GM21737 (cell line): ENCODE data around the gene MATN4.

Experiments used
- ATAC-seq: cut with Tn5 transposase; IDR thresholded peaks from one replicate; pipeline ENCODE4 v1.9.1; 2021; ENCODE audit warnings: mild to moderate bottlenecking, moderate library complexity; ENCODE audit not compliant: unreplicated experiment

MATN4 gene

DNA sequence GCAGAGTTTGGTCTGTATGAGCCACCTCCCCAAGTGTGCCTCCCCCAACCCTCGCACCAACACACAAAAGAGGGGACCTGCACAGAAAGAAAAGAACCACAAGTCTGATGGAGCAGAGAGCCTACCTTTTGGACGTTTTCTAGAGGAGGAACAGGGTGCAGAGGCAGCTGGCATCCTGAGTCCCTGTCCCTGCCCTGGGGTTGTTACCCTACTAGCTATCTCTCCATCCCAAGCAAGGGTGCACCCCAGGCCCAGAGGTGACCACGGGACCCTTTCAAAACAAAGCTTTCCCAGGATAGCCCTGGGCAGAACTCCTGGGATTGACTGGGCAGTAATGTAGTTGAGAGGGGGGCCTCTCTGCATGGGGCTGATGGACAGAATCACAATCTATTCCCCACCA lies 9.7 kb upstream of the MATN4 start:
- no peak for ATAC-seq

DNA sequence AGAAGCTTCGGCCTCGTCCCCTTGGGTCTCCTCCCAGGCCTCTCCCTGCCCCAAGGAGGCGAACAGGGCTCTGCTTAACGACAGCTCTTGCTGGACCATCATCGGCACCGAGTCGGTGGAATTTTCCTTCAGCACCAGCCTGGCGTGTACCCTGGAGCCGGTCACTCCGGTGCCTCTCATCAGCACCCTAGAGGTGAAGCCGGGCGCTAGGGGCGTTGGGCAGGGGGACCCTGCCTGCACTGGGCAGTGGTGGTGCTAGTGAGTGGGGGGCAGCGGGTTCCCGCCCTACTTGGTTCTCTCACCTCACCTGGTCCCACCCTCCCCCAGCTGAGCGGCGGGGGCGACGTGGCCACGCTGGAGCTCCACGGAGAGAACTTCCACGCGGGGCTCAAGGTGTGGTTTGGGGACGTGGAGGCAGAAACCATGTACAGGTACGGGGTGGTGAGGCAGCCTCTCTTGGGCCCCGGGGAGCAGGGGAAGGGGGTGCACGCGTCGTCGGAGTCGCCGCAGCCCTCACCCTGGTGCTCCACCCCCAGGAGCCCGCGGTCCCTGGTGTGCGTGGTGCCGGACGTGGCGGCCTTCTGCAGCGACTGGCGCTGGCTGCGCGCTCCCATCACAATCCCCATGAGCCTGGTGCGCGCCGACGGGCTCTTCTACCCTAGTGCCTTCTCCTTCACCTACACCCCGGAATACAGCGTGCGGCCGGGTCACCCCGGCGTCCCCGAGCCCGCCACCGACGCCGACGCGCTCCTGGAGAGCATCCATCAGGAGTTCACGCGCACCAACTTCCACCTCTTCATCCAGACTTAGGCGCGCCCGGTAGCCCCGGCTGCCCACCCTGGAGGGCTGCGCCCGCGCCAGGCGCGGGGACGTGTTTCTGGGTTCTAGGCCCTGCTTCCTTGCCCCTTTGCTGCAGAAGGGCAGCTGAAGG lies 8.3 kb upstream of the MATN4 start:
- no peak for ATAC-seq

DNA sequence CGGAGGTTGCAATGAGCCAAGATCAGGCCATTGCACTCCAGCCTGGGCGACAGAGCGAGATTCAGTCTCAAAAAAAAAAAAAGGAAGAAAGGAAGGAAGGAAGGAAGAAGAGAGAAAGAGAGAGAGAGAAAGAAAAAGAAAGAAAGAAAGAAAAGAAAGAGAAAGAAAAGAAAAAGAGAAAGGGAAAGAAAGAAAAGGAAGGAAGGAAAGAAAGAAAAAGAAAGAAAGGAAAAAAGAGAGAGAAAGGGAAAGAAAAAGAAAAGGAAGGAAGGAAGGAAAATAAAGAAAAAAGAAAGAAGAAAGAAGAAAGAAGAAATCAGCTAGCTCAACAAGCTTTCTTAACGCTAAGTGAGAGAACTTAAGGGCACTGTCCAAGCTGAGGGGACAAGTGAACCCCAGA lies 7.6 kb upstream of the MATN4 start:
- ATAC-seq, result no peak

DNA sequence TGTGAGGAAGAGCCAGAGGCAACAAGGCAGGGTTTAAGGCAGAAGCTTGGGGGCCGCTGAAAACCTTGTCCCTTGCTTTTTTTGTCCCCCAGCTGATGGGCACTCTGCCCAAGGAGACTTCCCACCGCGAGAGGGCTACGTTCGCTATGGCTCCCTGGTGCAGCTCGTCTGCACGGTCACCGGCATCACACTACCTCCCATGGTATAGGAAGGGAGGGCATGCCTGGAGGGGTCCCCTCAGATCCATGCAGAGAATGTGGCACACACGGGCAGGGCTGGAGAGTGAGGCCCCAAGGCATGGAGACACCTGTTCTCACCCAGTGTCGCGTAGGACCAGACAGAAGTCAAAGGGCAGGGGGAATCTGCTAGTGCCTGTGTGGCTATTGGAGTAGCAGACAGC lies 5.8 kb upstream of the MATN4 start:
- no peak for ATAC-seq

GRCh38 chr20:45313065-45313695 lies 5.1 kb upstream of the MATN4 start:
- no peak for ATAC-seq

DNA sequence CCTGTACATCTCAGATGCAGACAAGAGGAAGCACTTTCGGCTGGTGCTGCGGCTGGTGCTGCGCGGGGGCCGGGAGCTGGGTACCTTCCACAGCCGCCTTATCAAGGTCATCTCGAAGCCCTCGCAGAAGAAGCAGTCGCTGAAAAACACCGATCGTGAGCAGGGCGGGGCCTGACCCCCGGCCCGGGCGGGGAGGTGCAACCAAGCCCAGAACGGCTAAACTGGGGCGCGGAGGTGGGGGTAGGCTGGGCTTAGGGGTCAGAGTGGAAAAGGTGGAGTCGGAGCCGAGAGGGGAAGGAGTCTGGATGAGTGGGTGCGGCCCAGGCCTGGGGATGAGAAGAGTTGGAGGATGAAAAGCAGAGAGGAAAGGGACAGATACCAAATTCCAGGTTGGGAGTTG lies 4.1 kb upstream of the MATN4 start:
- ATAC-seq, result no peak

GRCh38 chr20:45311589-45312211 lies 3.6 kb upstream of the MATN4 start:
- ATAC-seq, result no peak

- no peak for ATAC-seq
These were observed 976 bp upstream of the MATN4 start for GRCh38 chr20:45309075-45309474.

DNA sequence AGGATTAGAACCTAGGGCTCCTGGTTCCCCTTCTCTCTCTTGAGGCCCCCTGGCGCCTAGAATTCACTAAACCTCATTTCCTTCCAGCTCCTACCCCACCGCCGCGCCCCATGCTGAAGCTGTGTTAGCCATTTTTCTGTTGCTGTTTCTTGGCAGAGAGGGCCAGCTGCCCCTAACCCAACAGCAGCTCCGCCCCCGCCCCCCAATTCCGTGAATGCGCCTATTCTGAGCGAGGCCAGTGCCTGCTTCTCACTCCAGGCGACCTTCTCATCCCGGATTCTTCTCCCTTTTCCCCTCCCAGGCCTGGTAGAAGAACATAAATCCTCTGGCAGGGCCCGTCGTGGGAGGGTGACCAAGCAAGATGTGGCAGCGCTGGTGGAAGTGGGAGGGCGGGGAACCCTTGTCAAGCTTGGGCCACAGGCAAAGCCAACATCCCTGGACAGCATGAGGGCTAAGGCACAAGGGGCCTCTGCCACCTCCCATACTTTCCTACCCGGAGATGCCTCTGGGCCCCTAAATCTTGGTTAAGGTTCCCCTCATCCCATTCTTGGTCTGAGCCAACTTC lies 941 bp downstream of the MATN4 start:
- ATAC-seq, result no peak

DNA sequence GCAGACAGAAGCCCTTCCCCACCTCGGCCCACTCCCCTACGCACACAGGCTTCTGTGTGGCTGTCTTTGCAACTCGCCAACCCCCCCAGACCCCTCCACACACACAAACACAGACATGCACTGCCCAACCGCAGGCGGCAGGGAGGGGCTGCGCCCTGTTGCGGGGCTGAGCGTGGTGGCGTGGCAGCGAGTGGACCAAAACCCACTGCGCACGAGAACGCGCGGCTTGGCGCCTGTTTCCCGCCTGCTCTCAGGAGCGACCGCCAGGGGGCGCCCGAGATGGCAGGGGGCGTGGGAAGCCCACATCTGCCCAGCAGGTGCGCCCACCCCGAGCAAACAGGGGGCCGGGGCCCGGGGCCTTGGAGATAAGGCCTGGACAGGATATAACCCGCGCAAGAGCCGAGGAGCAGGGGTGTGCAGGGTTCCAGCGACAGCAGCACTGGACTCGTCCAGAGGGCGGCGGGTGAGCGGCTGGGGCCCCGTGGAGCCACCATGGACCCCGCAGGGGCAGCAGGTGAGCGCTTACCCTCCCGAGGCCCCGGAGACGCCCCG lies 1.6 kb downstream of the MATN4 start, which contains the start of gene RBPJL:
RBPJL (plus strand) TSS at position 410 of the 552 bp plus-strand sequence; CDS start at position 493, 83 bp downstream.
- ATAC-seq, result no peak

DNA sequence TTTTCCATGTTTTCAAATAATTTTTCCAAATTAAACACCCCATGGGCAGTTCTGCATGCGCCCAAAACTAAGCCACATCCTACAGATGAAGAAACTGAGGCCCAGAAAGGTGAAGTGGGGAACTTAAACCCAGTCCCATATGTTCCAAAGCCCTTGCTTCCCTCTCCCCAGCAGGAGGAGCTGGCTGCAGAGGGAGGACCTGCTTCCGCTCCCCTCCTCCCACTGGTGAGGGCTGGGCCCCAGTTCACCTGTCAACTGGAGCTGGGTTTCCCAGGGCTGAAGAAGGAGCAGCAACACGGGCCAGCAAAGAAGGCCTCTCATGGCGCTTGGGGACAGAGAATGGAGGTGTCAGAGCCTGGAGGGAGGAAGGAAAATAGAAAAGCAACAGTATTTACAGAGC lies 2.8 kb downstream of the MATN4 start:
- ATAC-seq, result no peak

DNA sequence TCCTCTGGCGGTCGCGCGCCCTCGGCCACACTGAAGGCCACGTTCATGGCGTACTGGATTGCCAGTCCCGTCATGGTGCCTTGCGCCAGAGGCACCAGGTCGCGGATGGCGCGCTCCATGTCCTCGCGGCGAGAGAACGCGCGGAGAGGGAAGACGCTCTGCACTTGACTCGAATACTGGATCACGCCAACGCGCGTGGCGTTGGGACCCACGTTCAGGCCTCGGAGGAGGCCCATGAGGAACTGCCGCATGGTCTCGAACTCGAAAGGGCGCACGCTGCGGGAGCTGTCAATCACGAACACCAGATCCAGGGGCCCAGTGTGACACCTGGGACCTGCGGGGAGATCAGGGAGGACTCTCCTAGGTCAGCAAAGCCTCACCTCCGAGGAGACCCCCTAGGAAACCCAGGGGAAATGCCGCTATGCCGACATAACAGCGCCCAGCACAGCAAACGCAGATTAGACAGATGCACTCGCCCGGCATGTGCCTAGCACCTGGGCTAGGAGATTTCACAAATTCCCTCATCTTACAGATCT lies 3.6 kb downstream of the MATN4 start:
- no peak for ATAC-seq

DNA sequence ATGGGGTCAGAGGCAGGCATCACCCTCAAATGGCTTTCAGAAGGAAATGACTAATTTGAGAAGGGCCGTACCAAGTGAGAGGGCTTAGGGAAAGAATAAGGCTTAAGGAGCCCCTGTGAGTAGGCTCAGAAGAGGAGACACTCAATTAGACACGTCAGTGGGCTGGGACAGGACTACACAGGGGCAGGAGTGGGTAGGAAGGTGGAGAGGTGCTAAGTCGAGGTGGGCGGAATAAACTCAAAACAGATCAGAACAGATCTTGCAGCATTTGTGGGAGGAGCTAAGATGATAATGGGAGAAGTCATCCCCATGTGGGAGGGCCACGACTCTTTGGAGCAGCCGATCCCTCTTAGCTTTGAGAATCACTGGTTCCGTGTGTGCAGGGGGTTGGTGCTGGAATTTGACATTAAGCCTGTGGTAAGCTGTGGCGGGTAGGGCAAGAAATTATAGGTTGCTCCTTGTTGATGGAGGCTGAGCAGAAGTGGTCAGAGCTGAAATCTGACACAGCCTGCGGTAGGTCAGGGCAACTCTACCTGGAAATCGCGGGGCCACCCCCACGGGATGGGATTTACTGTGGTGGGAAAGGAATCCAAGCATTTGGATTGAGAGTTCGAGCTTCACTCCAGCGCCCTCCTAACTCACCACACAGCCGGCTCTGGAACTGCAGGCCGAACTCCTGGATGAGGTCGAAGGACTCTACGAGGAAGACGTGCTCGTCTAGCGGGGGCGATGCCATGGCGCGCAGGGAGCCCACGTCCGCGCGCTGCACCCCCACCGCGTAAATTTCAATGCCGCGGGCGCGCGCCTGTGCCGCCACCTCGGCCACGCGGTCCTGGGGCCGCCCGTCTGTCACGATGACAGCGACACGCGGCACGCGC lies 4.3 kb downstream of the MATN4 start:
- no peak for ATAC-seq

DNA sequence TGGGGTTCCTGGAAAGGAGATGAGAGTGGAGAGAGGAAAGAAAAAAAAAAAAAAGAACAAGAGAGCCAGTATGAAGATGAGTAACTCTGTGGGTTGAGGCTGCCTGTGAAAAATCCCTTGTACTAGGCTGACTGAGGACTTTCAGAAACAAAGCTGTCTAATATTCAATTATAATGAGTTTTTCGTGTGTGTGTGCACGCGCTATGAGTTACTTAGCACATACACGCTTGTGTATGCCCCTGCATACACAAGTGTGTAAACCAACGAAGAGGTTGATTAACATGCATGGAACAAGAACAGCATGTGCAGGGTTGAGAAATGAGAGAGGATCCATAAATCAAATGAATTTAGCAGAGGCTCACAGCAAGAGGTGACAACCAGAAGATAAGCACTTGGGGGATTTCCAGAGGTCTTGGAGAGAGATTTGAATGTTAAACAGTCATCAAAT lies 6.3 kb downstream of the MATN4 start:
- ATAC-seq, result no peak

GRCh38 chr20:45300961-45301360 lies 7.1 kb downstream of the MATN4 start:
- ATAC-seq, result no peak

GRCh38 chr20:45299786-45300185 lies 8.3 kb downstream of the MATN4 start:
- ATAC-seq, result no peak

GRCh38 chr20:45297786-45298497 lies 10.2 kb downstream of the MATN4 start:
- ATAC-seq, result no peak

GRCh38 chr20:45294659-45295058 lies 13.4 kb downstream of the MATN4 start:
- no peak for ATAC-seq

DNA sequence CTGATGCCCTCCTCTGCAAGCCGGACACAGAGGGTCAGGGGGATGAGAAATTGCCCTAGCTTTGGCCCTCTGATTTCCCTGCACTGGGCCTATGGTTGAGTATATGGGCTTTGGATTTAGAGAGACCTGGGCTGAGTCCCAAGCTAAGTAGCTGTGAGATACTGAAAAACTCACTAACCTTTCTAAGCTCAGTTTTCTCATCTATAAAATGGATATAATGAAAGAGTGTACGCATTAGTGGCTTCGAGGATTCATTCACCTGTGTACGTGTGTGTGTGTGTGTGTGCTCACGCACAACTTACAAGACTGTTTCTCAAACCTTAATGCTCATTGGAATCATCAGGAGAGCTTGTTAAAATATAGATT lies 14.1 kb downstream of the MATN4 start:
- no peak for ATAC-seq
